Astrocyte of the cerebellum (primary cell): Measurements from ENCODE around the gene COL23A1.

Experiments used
- DNase-seq: peaks from one replicate; pipeline ENCODE4 v3.0.0-alpha.2; 2011; ENCODE audit warnings: low read depth
- H3K4me3 ChIP-seq: 2 replicates; pipeline ENCODE4 v1.5.1; 2011; ENCODE audit warnings: mild to moderate bottlenecking, low read depth, low read length, moderate library complexity
- in situ Hi-C: cut with HindIII; loops from 2 replicates; pipeline ENCODE4 v1.10.0; 2017; ENCODE audit warnings: low sequenced_read_pairs
- TF ChIP-seq, protein P1 (sequence below): IDR thresholded peaks from 2 replicates; pipeline ENCODE4 v1.5.1; 2012; ENCODE audit warnings: low read length, low read depth, moderate library complexity, mild to moderate bottlenecking; ENCODE audit errors: missing control alignments

COL23A1 gene

DNA sequence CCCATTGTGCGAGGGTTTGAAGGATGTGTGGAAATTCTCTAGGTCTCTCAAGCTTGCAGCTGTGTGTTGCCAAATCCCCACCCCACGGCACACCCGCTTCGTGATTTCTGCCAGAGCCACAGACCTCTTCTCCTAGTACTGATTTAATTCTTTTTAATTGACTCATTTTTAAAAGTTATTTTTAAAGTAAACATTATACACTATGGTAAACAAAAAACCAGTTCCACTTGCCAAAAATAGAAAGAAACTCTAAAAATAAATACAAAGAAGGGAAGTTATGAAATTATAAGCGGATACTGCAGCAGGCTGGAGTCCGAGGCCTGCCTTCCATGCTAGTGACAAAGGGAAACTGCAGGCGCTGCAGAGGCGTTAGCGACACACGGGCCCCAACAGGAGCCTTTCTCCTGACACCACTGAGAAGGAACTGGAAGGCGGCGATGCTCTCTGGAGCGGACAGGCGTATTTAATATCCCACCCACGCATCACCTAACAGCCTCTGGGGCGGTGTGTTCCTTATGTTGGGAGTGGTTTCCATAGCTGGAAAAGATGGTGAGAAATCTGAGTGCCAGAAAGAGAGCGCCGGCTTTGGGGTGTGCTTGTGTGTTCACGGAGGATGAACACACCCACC lies 122.5 kb downstream of the COL23A1 start:
- no peak overlapping the region for H3K4me3 ChIP-seq
- DNase-seq = no peak
- in situ Hi-C loops = no loop called here
- TF ChIP-seq, protein P1, sequence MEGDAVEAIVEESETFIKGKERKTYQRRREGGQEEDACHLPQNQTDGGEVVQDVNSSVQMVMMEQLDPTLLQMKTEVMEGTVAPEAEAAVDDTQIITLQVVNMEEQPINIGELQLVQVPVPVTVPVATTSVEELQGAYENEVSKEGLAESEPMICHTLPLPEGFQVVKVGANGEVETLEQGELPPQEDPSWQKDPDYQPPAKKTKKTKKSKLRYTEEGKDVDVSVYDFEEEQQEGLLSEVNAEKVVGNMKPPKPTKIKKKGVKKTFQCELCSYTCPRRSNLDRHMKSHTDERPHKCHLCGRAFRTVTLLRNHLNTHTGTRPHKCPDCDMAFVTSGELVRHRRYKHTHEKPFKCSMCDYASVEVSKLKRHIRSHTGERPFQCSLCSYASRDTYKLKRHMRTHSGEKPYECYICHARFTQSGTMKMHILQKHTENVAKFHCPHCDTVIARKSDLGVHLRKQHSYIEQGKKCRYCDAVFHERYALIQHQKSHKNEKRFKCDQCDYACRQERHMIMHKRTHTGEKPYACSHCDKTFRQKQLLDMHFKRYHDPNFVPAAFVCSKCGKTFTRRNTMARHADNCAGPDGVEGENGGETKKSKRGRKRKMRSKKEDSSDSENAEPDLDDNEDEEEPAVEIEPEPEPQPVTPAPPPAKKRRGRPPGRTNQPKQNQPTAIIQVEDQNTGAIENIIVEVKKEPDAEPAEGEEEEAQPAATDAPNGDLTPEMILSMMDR = no peak

DNA sequence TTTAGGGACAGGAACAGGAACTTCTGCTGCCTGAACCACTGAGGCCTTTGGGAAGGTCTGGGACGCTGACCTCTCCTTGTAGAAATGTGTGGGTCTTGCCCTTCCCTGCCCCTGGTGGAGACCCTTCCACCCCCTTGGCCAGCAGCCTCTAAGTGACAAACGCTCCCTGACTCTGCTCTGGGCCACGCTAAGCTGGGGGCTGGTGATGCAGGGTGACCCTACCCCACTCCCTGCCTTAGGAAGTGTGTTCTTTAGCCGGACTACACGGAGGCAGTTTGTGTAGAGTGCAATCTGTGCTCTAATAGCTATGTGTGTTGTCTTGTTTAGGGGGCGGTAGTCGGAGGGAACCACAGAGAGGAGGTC lies 123.0 kb downstream of the COL23A1 start:
- no peak for DNase-seq

DNA sequence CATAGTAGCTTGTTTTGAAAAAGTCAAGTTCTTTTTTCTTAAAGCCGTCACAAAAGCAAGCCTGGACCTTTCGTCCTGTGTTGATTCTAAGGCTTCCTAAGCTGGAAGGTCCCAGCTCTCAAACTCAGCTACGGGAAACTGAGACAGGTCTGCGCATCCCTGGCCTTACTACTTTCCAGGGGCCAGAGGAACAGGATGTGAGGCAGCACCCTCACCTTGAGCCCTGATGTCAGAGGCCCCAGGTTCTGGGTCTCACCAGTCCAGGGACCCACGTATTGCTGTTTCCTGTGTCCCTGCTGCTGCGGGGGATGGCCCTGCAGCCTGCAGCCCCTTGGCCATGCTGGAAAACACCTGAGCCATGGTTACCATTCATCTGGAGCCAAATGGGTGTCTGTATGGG lies 123.9 kb downstream of the COL23A1 start:
- no peak overlapping the region for H3K4me3 ChIP-seq
- TF ChIP-seq, protein P1 = no peak
- DNase-seq = no peak
- in situ Hi-C loops = no loop called here

More for the DNA sequence above, 123.0 kb downstream of the COL23A1 start:
- in situ Hi-C loops = no loop called here
- TF ChIP-seq, protein P1 = no peak
- no peak overlapping the region for H3K4me3 ChIP-seq

DNA sequence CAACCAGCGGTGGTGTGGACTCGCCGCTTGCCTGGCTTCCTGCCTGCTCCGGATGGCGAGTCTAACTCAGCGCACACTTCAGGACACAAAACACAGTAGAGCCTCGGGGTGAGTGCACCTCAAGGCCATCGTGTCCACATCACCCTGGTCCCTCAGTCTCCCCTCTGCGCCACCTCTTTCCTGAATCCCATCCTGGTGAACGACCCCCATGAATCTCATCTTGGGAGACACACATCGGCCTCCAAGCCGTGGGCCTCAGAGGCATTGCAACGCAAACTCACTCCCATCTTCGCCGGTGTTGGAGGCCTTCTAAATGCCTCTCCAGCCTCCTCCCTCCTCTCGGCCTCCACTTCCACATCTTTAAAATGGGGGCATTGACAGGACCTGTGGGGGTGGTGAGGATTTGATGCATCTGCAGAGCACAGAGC lies 124.3 kb downstream of the COL23A1 start:
- TF ChIP-seq, protein P1 = no peak
- in situ Hi-C loops = no loop called here
- DNase-seq = no peak
- no peak overlapping the region for H3K4me3 ChIP-seq

DNA sequence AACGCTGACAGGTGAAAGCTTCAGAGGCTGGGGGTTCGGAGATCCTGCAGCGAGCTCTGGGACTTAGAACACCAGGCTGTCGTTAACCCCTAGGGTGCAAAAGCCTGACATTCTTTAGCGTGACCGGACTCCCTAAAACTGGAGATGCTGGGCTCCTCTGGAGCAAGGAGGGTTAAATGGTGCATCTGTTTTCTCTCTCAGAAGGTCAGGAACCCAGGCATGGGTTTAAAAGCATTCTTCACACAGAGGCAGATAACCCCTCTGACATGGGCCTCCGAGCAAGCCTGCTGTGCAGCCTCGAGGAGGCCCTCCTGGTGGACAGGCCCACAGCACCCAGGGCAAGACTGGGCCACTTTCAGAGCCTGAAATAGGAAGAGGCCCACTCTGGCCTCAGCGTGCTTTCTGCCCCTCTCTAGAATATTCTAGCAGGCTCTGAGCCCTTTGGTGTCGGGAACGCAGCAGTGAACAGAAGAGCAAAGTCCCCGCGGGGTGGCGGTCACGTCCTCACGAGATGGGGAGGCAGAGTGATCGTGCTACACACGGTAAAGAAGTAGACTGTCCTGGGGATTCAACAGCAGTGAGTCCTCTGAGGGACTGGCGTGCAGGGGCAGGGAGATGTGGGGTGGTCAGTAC lies 124.8 kb downstream of the COL23A1 start:
- no peak for DNase-seq
- in situ Hi-C loops = no loop called here
- H3K4me3 ChIP-seq = no peak overlapping the region
- TF ChIP-seq, protein P1 = no peak

DNA sequence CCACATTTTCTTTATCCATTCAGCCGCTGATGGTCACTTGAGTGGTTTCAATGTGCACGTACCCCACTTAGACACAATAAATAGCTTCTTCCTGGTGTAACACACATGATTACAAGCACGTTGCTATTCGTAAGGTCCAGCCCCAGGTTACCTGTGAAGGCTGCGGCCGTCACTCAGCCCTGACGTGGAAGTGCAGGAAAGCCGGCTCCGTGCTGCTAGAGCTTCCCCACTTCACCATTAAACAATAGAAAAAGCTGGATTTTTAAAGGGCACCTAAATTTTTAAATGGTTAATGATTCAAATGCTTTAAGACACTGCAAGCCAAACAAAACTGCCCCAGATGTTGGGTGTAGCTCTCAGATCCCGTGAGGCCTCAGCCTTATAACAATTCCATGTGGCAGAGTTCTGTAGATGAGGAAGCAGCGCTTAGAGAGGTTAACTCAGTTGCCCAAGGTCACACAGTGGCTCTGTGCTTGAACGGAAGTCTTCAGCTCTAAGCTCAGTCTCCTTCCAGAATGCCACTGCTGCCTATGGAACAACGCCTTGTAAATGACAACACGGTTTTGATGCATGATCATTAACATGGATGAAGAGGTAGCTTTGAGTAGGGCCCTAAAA lies 125.7 kb downstream of the COL23A1 start:
- in situ Hi-C loops = no loop called here
- TF ChIP-seq, protein P1 = no peak
- no peak for DNase-seq
- no peak overlapping the region for H3K4me3 ChIP-seq
